KOPT-K1 (cell line): Measurements from ENCODE around the gene SNAPC2.

ENCODE experiments used
- H3K27ac ChIP-seq: fragments of 200-600 bp; sonication (generic); 2 replicates; pipeline ENCODE4 v1.5.1; 2016; ENCODE audit warnings: antibody characterized with exemption, mild to moderate bottlenecking, low read depth, low read length; ENCODE audit not compliant: poor library complexity, severe bottlenecking
- H3K36me3 ChIP-seq: fragments of 200-600 bp; sonication (generic); 2 replicates; pipeline ENCODE4 v1.5.1; 2017; ENCODE audit warnings: antibody characterized with exemption, mild to moderate bottlenecking, low read length, moderate library complexity; ENCODE audit not compliant: insufficient read depth
- H3K9me3 ChIP-seq: fragments of 200-600 bp; sonication (generic); 2 replicates; pipeline ENCODE4 v1.5.1; 2017; ENCODE audit warnings: antibody characterized with exemption, low read length, mild to moderate bottlenecking; ENCODE audit not compliant: insufficient read depth, poor library complexity, severe bottlenecking

SNAPC2 gene

DNA sequence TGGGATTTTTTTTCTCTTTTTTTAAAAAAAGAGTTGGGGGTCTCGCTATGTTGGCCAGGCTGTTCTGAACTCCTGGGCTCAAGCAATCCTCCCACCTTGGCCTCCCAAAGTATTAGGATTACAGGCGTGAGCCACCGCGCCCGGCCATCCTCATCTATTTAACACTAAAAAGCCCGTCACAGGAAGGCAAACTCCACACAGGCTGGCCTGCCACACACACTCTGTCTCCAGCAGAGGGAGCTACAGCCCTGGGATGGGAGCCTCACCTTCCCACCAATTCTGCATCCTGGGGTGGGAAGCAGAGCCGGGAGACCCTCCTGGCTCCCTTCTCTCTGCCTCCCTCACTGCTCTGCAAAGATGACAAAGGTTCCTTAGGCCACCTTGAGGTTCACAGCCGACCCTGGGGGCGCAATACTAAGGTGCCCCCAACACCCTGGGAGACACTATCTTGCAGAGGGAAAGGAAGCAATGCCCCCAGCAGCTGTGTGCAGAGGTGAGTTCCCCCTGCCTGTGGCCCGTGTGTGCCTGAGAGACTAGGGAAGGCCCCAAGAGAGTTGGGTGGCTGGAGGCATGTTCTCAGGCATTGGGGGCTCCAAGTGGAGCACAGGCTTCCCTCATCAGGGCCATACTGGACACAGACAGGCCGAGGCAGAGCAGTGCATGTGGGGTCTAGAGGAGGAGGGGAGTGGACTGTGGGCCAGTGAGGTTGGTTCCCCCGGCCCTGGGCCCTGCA lies 50.7 kb downstream of the SNAPC2 start:
- Histone ChIP-seq H3K9me3 (no peaks in the 10 kb centered on the region), H3K36me3 (peaks cover 98% of the 10 kb centered on the region)

DNA sequence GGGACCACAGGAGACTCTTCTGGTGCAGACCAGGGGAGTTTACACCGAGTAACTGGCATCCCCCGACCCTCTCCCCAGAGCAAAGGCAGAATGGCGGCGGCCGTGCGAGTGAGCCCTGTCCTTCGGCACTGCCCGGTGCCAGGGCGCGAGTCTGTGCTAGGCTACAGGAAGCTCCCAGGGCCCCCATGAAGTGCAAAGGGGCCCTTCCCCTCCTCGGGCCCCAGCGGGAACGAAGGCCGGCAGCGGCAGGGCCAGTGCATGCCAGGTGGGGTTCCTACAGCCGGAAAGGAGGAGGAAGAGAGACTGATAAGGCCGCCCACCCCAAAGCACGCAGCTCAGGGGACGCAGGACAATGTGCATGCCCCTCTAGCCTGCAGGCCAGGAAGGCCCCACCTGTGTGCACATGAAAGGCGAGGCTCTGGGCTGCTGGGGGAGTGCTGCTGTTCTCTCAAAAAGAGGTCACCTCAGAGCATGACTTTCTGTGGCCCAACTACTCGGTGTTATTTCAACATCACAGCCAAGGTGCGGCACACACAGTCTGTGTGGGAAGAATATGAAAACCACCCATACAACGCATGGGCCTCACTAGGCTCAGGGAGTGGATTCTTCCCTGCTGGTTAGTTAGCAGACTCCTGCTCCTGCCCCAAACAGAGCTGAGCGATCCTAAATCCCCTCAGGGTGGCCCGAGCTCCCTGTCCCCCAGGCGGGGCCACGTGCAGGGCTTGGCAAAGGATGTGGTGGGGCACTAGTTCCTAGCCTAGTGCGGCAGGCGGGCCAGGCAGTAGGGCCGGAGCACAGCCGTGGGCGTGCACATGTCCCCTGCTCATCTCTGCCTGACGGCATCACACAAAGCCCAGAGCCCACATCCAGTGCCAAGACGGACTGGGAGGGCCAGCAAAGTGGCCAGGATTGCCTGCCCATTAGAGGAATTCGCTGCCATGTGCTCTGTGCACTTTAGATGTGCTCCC lies 51.7 kb downstream of the SNAPC2 start:
- Histone ChIP-seq H3K36me3 (peaks cover 95% of the 10 kb centered on the region), H3K27ac (no peak overlapping the region), H3K9me3 (no peaks in the 10 kb centered on the region)

More for the DNA sequence above, 50.7 kb downstream of the SNAPC2 start:
- H3K27ac ChIP-seq: no peak overlapping the region
